Measurements from ENCODE around the gene ADGRA1. TPM values are rescaled to one million over a fixed set of nuclear protein-coding genes. Genes with fewer than 3 reads are reported as not detected.

Gene ADGRA1
- total and polyA plus RNA-seq, 2 donors (not counting 3 experiments of a cell fraction or from before 2014, with no cell fraction given), result not detected

GRCh38 chr10:133090654-133091053 lies 2.9 kb downstream of the ADGRA1 start:
- H3K4me2 ChIP-seq (ENCODE audit: insufficient read depth, low read length), result no peak overlapping the region
- H3K9me1 ChIP-seq (replicated peaks; ENCODE audit: control insufficient read depth, extremely low read depth, insufficient read depth, low read length), result no peaks in the 10 kb centered on the region
- no peak overlapping the region for H3K4me3 ChIP-seq (replicated peaks in 1 of 3; ENCODE audit: insufficient read depth in 1 of 3, low read depth in 1 of 3, low read length in 3 of 3)
- FAIRE-seq (no peak), DNase-seq (ENCODE audit: low read depth, low spot score) (no peak)
- no peaks in the 10 kb centered on the region for H4K20me1 ChIP-seq (replicated peaks; ENCODE audit: control insufficient read depth, extremely low read depth, insufficient read depth, low read length)
- no TSS peak for BruUV-seq (replicated peaks)
- H3K27me3 ChIP-seq (ENCODE audit: control insufficient read depth in 2 of 2, insufficient read depth in 2 of 2, low read length in 2 of 2), result peaks cover 5 to 12% of the 10 kb centered on the region in 2 experiments
- no peaks in the 10 kb centered on the region for H3K36me3 ChIP-seq (ENCODE audit: control insufficient read depth in 2 of 2, extremely low read depth in 1 of 2, insufficient read depth in 2 of 2, low read length in 2 of 2)
- TF ChIP-seq MYC (IDR thresholded peaks at IDR 0.05; ENCODE audit: low read depth, low read length), result no peak
- TF ChIP-seq EZH2 (IDR thresholded peaks at IDR 0.05; ENCODE audit: borderline replicate concordance, low read depth, low read length, severe bottlenecking), result no peak
- TF ChIP-seq GATA2 (IDR thresholded peaks at IDR 0.05; ENCODE audit: insufficient read depth, insufficient read length, low read depth, low read length), result no peak
- TF ChIP-seq FOS (IDR thresholded peaks at IDR 0.05; ENCODE audit: borderline replicate concordance, insufficient read depth, low read length), result no peak
- TF ChIP-seq CTCF (IDR thresholded peaks at IDR 0.05; ENCODE audit: extremely low read depth in 1 of 2, insufficient read depth in 1 of 2, low read depth in 1 of 2, low read length in 2 of 2), result no peak
- no peak overlapping the region for H3K27ac ChIP-seq (ENCODE audit: insufficient read depth, low read depth, low read length)
- ChIA-PET POLR2A (no interaction called here), CTCF (no interaction called here)
- H2AFZ ChIP-seq (ENCODE audit: low read depth, low read length), result no peak overlapping the region
- H3K79me2 ChIP-seq (ENCODE audit: control insufficient read depth, insufficient read depth, low read length), result no peaks in the 10 kb centered on the region
- dilution Hi-C loops (cut with MboI; ENCODE audit: extremely low pct_ligation_motif_present, low sequenced_read_pairs) (no loop called here), intact Hi-C loops (cut with micrococcal nuclease) (no loop called here)
- H3K9me3 ChIP-seq (replicated peaks; ENCODE audit: control insufficient read depth, insufficient read depth, low read length), result no peaks in the 10 kb centered on the region
- H3K9ac ChIP-seq (replicated peaks; ENCODE audit: extremely low read depth, insufficient read depth, low read length), result no peak overlapping the region
- no peaks in the 10 kb centered on the region for H3K4me1 ChIP-seq (ENCODE audit: control insufficient read depth, extremely low read depth, insufficient read depth, low read length)

- H3K4me1 ChIP-seq (ENCODE audit: control insufficient read depth, extremely low read depth, insufficient read depth, low read length), result no peaks in the 10 kb centered on the region
- no peaks in the 10 kb centered on the region for H4K20me1 ChIP-seq (replicated peaks; ENCODE audit: control insufficient read depth, extremely low read depth, insufficient read depth, low read length)
- no peak for TF ChIP-seq JUN (IDR thresholded peaks at IDR 0.05; ENCODE audit: borderline replicate concordance, insufficient read depth, insufficient read length, low read depth)
- no peak for TF ChIP-seq POLR2AphosphoS5 (IDR thresholded peaks at IDR 0.05; ENCODE audit: insufficient read depth, low read depth, low read length)
- TF ChIP-seq POLR2A (IDR thresholded peaks at IDR 0.05; ENCODE audit: low read depth, low read length), result no peak
- TF ChIP-seq MAX (IDR thresholded peaks at IDR 0.05; ENCODE audit: insufficient read depth, insufficient read length), result no peak
- TF ChIP-seq EZH2 (IDR thresholded peaks at IDR 0.05; ENCODE audit: borderline replicate concordance, low read depth, low read length, severe bottlenecking), result no peak
- no peak for TF ChIP-seq FOS (IDR thresholded peaks at IDR 0.05; ENCODE audit: borderline replicate concordance, insufficient read depth, low read length)
- no peak for TF ChIP-seq MYC (IDR thresholded peaks at IDR 0.05; ENCODE audit: low read depth, low read length)
- TF ChIP-seq CTCF (IDR thresholded peaks at IDR 0.05; ENCODE audit: extremely low read depth in 1 of 2, insufficient read depth in 1 of 2, low read depth in 1 of 2, low read length in 2 of 2), result no peak
- no peak for TF ChIP-seq GATA2 (IDR thresholded peaks at IDR 0.05; ENCODE audit: insufficient read depth, insufficient read length, low read depth, low read length)
- H3K4me2 ChIP-seq (ENCODE audit: insufficient read depth, low read length), result no peak overlapping the region
- no peaks in the 10 kb centered on the region for H3K9me3 ChIP-seq (replicated peaks; ENCODE audit: control insufficient read depth, insufficient read depth, low read length)
- dilution Hi-C loops (cut with MboI; ENCODE audit: extremely low pct_ligation_motif_present, low sequenced_read_pairs) (no loop called here), intact Hi-C loops (cut with micrococcal nuclease) (no loop called here)
- no TSS peak for BruUV-seq (replicated peaks)
- DNase-seq (ENCODE audit: low read depth, low spot score) (no peak), FAIRE-seq (no peak)
- POLR2A ChIA-PET, result no interaction called here
- peaks cover 5 to 12% of the 10 kb centered on the region in 2 experiments for H3K27me3 ChIP-seq (ENCODE audit: control insufficient read depth in 2 of 2, insufficient read depth in 2 of 2, low read length in 2 of 2)
- H3K9me1 ChIP-seq (replicated peaks; ENCODE audit: control insufficient read depth, extremely low read depth, insufficient read depth, low read length), result no peaks in the 10 kb centered on the region
- H3K36me3 ChIP-seq (ENCODE audit: control insufficient read depth in 2 of 2, extremely low read depth in 1 of 2, insufficient read depth in 2 of 2, low read length in 2 of 2), result no peaks in the 10 kb centered on the region
- H3K79me2 ChIP-seq (ENCODE audit: control insufficient read depth, insufficient read depth, low read length), result no peaks in the 10 kb centered on the region
- no peak overlapping the region for H3K4me3 ChIP-seq (replicated peaks in 1 of 3; ENCODE audit: insufficient read depth in 1 of 3, low read depth in 1 of 3, low read length in 3 of 3)
- no peak overlapping the region for H3K27ac ChIP-seq (ENCODE audit: insufficient read depth, low read depth, low read length)
- CTCF ChIA-PET, result no interaction called here
- H3K9ac ChIP-seq (replicated peaks; ENCODE audit: extremely low read depth, insufficient read depth, low read length), result no peak overlapping the region
- no peak overlapping the region for H2AFZ ChIP-seq (ENCODE audit: low read depth, low read length)
These were observed 3.6 kb downstream of the ADGRA1 start for GRCh38 chr10:133091316-133091715.
